NT2/D1 (cell line): ENCODE measurements around the gene SLC8A1.

Source experiments
- DNase-seq: peaks from one replicate; pipeline ENCODE4 v3.0.0-alpha.2; 2011; ENCODE audit warnings: low read depth, low spot score
- H3K27me3 ChIP-seq: 2 replicates; pipeline ENCODE4 v1.6.0; 2011; ENCODE audit warnings: mild to moderate bottlenecking; ENCODE audit not compliant: insufficient read length, insufficient read depth
- H3K36me3 ChIP-seq: 2 replicates; pipeline ENCODE4 v1.6.1; 2011; ENCODE audit warnings: mild to moderate bottlenecking, low read length, mixed read lengths; ENCODE audit not compliant: insufficient read depth, insufficient read length
- H3K4me1 ChIP-seq: 2 replicates; pipeline ENCODE4 v1.5.1; 2011; ENCODE audit not compliant: insufficient read depth, insufficient read length
- H3K4me3 ChIP-seq: 2 replicates; pipeline ENCODE4 v1.5.1; 2011; ENCODE audit warnings: low read depth; ENCODE audit not compliant: insufficient read length
- H3K9ac ChIP-seq: 2 replicates; pipeline ENCODE4 v1.6.0; 2011; ENCODE audit warnings: low read depth; ENCODE audit not compliant: insufficient read length
- H3K9me3 ChIP-seq: 2 replicates; pipeline ENCODE4 v1.5.1; 2011; ENCODE audit warnings: mild to moderate bottlenecking, low read length; ENCODE audit not compliant: insufficient read depth
- SUZ12 ChIP-seq: IDR thresholded peaks from 2 replicates; pipeline ENCODE4 v1.6.1; 2011; ENCODE audit not compliant: insufficient read length, insufficient read depth; ENCODE audit errors: extremely low read depth
- YY1 ChIP-seq: IDR thresholded peaks from 2 replicates; pipeline ENCODE4 v1.6.1; 2011; ENCODE audit not compliant: insufficient read length, insufficient read depth
- ZNF274 ChIP-seq: IDR thresholded peaks from 2 replicates; pipeline ENCODE4 v1.6.1; 2011; ENCODE audit warnings: mild to moderate bottlenecking, low read depth, low read length

The SLC8A1 gene

GRCh38 chr2:40361478-40361877 lies 90.4 kb downstream of the SLC8A1 start:
- Histone ChIP-seq H3K36me3 (no peaks in the 10 kb centered on the region), H3K9ac (no peak overlapping the region), H3K27me3 (no peaks in the 10 kb centered on the region), H3K4me3 (no peak overlapping the region), H3K4me1 (no peaks in the 10 kb centered on the region), H3K9me3 (no peaks in the 10 kb centered on the region)
- no peak for TF ChIP-seq YY1
- no peak for TF ChIP-seq ZNF274
- TF ChIP-seq SUZ12: no peak
- no peak for DNase-seq

- no peaks in the 10 kb centered on the region for H3K4me1 ChIP-seq
- TF ChIP-seq SUZ12 (no peak), YY1 (no peak), ZNF274 (no peak)
- no peak for DNase-seq
- no peak overlapping the region for H3K9ac ChIP-seq
- H3K27me3 ChIP-seq: no peaks in the 10 kb centered on the region
- no peaks in the 10 kb centered on the region for H3K9me3 ChIP-seq
- H3K4me3 ChIP-seq: no peak overlapping the region
- no peaks in the 10 kb centered on the region for H3K36me3 ChIP-seq
Measured at GRCh38 chr2:40360652-40361051, 91.2 kb downstream of the SLC8A1 start.

- H3K4me3 ChIP-seq: no peak overlapping the region
Measured at GRCh38 chr2:40359811-40360210, 92.1 kb downstream of the SLC8A1 start.

GRCh38 chr2:40358783-40359182 lies 93.1 kb downstream of the SLC8A1 start:
- H3K27me3 ChIP-seq: no peaks in the 10 kb centered on the region
- H3K36me3 ChIP-seq: no peaks in the 10 kb centered on the region
- H3K9ac ChIP-seq: no peak overlapping the region
- H3K4me3 ChIP-seq: no peak overlapping the region
- DNase-seq: no peak
- no peaks in the 10 kb centered on the region for H3K9me3 ChIP-seq
- no peaks in the 10 kb centered on the region for H3K4me1 ChIP-seq
- no peak for TF ChIP-seq YY1
- TF ChIP-seq ZNF274: no peak

More at GRCh38 chr2:40359811-40360210, 92.1 kb downstream of the SLC8A1 start:
- no peaks in the 10 kb centered on the region for H3K4me1 ChIP-seq
- no peaks in the 10 kb centered on the region for H3K27me3 ChIP-seq
- no peaks in the 10 kb centered on the region for H3K36me3 ChIP-seq
- no peak overlapping the region for H3K9ac ChIP-seq
- H3K9me3 ChIP-seq: no peaks in the 10 kb centered on the region
- no peak for TF ChIP-seq SUZ12
- DNase-seq: no peak

GRCh38 chr2:40357667-40358066 lies 94.2 kb downstream of the SLC8A1 start:
- no peak overlapping the region for H3K9ac ChIP-seq
- no peaks in the 10 kb centered on the region for H3K9me3 ChIP-seq
- H3K27me3 ChIP-seq: no peaks in the 10 kb centered on the region
- H3K4me1 ChIP-seq: no peaks in the 10 kb centered on the region
- DNase-seq: no peak
- H3K36me3 ChIP-seq: no peaks in the 10 kb centered on the region
- no peak for TF ChIP-seq SUZ12
- H3K4me3 ChIP-seq: no peak overlapping the region

- Histone ChIP-seq H3K4me1 (no peaks in the 10 kb centered on the region), H3K36me3 (no peaks in the 10 kb centered on the region), H3K4me3 (no peak overlapping the region), H3K9me3 (no peaks in the 10 kb centered on the region), H3K9ac (no peak overlapping the region), H3K27me3 (no peaks in the 10 kb centered on the region)
- TF ChIP-seq ZNF274 (no peak), SUZ12 (no peak), YY1 (no peak)
- DNase-seq: no peak
Measured at GRCh38 chr2:40355451-40355850, 96.4 kb downstream of the SLC8A1 start.

GRCh38 chr2:40353231-40353630 lies 98.7 kb downstream of the SLC8A1 start:
- no peak for DNase-seq

GRCh38 chr2:40352703-40353099 lies 99.2 kb downstream of the SLC8A1 start:
- Histone ChIP-seq H3K9ac (no peak overlapping the region), H3K4me3 (no peak overlapping the region), H3K9me3 (no peaks in the 10 kb centered on the region), H3K36me3 (no peaks in the 10 kb centered on the region), H3K27me3 (no peaks in the 10 kb centered on the region), H3K4me1 (no peaks in the 10 kb centered on the region)
- no peak for DNase-seq
- TF ChIP-seq ZNF274 (no peak), YY1 (no peak), SUZ12 (no peak)

More at GRCh38 chr2:40353231-40353630, 98.7 kb downstream of the SLC8A1 start:
- Histone ChIP-seq H3K4me3 (no peak overlapping the region), H3K9me3 (no peaks in the 10 kb centered on the region), H3K4me1 (no peaks in the 10 kb centered on the region), H3K9ac (no peak overlapping the region), H3K27me3 (no peaks in the 10 kb centered on the region), H3K36me3 (no peaks in the 10 kb centered on the region)
- no peak for TF ChIP-seq SUZ12
- TF ChIP-seq ZNF274: no peak
- TF ChIP-seq YY1: no peak
